ENCODE data around the gene NOL8. TPM values are rescaled to one million over a fixed set of nuclear protein-coding genes. Genes with fewer than 3 reads are reported as not detected.

Gene NOL8
- total RNA-seq, 1 donor from 2014 or later = 33.9 TPM

DNA sequence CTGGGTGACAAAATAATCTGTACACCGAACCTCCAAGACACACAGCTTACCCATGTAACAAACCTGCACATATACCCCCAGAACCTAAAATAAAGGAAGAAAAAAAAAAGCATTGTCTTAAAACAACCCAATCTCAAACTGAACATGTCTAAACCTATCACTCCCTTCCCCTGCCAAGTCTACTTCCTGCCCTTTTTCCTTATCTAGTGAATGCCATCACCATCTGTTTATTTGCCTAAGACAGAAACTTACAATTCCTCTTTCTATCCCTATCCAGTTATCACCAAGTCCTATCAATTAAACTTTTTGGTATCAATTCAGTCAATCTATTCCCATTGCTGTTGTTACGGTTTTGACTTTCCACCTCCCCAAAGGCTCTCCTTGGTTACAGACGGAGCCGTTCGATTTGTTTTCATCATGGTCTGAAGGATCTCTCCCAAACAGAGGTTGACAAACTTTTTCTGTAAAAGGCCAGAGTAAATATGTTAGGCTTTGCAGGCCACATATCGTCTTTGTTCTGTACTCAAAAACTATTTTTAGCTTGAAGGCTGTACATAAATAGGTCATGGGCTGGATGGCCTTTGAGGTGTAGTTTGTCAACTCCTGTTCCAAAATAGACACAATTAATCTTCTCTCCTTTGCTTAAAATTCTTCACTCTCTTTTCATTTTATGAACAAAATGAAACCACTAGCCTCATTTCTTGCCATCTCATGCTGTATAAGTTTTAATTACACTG is 12.1 kb downstream of the NOL8 start:
- DNase-seq (ENCODE audit: low read depth) = no peak

DNA sequence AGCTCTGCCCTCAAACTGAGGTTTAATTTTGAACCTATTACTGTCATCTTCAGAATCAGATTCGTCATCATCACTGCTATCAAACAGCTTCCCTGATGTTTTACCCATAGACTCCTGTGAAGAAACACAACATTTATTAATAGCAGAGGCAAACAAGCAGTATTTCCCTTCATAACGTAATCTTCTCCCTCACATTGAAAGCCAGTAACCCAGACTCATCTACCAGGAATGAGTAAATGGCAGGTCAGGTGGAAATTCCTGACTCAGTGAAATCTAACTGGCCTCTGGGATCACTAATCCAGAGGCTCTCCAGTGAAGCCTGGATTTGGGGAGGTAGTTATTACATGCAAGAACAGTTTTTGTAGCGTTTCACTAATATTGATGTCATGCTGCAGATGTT is 14.6 kb downstream of the NOL8 start:
- DNase-seq (ENCODE audit: low read depth) = no peak

DNA sequence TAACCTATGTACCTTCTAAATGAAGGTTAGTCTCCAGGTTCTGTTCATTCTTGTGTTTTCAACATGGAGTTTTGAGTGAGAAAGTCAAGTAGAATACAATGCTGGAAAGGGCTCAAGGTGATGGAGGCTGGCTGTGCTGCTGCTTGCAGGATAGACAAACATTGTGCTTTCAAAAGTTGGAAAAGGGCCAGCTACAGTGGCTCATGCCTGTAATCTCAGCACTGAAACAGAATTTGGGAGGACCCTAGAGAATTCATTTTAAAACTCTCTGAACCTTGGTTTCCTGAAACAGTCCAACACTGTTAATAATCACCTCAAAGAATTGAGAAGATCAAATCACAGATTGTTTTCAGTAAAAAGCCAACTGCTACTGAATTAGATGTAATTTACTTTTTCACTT is 16.3 kb downstream of the NOL8 start:
- DNase-seq (ENCODE audit: low read depth) = no peak

DNA sequence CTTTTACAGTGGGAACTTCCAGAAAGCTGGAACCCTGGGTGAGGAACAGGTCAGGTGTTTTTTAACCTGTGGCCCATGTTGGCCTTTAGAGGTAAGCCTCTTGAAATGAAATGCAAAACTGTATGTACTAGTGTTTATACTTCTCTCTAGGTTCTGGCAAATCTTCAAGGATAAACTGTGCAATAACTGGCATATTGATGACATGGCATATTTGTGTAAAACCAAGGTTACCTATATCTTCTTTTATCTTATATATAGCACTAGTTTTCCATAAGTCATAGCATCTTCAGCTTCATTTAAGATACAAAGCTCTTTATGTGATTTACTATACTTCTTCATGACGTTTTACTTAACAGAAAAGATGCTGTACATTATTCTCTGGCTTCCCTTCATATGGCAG is 24.2 kb downstream of the NOL8 start:
- no peak for DNase-seq (ENCODE audit: low read depth)

DNA sequence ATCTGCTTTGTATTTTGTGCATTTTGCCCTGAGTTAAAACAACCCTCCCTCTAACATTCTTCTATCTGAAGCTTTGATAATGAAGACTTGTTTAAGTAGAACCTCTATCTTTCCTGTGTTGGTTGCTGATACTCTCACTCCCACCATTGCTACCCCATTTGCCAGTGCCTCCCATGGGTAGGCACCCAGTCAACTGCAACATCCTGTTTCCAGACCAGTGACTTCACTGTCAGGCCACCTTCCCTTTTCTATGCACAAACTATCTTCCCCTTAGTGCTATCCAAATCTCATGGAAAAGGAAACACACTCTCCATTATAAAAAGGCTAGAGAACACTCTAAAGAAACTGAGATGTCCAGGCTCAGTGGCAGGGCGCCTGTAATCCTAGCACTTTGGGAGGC is 26.0 kb downstream of the NOL8 start:
- DNase-seq (ENCODE audit: low read depth) = no peak

DNA sequence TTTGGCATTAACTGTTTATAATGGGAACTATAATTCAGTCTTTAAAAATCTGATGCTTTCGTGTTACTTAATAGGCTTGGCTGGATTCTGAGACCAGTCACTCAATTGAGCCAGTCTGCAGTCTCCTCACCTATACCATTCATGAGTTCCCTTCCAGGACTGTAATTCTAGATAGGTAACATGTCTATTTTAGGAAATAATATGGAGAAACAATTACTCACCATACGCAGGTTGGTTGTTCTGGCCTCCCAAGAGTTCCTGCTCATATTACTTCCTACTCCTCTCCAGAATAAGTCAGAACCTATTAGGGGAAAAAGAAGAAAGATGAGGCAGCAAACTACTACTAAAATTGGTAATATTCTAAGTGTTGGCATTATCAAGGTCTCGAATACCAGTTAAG is 27.1 kb downstream of the NOL8 start:
- no peak for DNase-seq (ENCODE audit: low read depth)

DNA sequence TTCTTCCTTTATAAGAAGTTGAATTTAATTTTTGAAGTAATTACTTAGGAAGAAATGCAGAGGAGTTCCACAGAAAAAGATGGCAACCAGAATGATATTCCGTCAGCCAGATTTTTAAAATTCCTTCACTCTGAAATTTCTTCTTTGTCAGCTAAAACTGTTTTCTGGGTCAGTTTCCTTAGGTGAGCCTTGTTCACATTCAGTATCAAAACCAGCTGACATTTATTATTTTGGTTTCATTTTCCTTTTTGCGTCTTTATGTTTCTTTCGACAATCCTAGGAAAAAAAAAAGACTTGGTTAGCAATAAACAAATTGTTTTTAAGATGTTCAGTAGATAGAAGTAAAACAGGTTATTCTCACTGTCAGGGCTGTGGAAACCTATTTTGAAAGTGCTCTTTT is 27.5 kb downstream of the NOL8 start:
- no peak for DNase-seq (ENCODE audit: low read depth)

DNA sequence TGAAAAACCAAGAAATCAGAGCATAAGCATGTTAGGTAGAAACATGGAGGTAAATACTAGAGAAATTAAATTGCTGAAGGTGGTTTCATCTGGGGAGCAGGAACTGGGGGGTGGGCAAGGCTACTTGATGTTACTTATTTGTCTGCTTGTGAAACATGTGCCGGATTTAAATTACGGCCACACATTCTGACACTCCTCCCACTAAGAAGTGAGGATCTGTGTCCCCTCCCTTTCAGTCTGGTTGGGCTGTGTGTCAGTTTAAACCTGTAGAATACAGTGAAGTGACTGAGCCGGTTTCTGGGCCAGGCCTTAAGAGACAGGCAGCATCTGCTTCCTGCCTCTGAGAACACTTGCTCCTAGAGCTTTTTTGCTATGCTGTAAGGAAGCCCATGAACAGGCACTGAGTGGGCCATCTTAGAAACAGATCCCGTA is 29.3 kb downstream of the NOL8 start:
- DNase-seq (ENCODE audit: low read depth) = no peak

DNA sequence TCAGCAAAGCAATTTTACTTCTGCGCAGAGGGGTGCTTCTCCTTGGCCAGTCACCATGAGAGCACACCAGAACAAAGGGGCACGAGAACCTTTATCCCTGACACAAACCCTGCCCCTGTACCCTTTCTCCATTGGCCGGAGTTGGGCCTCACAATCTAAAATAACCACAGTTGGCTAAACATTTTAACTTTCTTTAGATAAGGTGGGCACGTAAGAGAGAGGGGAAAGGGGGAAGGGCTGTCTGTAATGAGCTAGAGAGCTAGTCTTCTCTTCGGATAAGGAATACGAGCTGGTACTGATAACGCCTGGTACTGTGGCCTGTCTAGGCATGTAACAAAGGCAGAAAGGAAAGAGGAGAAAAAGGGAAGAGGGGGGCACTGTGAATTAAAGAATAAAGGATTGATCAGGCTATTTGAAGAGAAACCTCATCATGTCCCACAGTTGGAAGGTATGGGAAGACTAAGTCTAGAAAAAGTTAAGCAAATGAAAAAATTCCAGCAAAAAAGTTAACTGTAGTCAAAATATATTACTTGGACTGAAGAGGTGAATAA is 29.8 kb downstream of the NOL8 start:
- no peak for DNase-seq (ENCODE audit: low read depth)

DNA sequence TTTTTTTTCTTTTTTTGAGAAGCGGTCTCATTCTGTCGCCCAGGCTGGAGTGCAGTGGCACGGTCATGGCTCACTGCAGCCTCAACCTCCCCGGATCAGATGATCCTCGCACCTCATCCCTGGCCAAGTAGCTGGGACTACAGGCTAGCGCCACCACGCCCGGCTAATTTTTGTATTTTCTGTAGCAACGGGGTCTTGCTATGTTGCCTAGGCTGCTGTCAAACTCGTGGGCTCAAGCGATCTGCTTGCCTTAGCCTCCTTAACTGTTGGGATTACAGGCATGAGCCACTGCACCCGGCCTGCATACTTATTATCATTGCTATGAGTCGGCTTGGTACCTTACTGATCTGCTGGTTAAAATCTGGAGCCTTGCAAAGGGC is 30.9 kb downstream of the NOL8 start:
- DNase-seq (ENCODE audit: low read depth) = peak; percentile 14

DNA sequence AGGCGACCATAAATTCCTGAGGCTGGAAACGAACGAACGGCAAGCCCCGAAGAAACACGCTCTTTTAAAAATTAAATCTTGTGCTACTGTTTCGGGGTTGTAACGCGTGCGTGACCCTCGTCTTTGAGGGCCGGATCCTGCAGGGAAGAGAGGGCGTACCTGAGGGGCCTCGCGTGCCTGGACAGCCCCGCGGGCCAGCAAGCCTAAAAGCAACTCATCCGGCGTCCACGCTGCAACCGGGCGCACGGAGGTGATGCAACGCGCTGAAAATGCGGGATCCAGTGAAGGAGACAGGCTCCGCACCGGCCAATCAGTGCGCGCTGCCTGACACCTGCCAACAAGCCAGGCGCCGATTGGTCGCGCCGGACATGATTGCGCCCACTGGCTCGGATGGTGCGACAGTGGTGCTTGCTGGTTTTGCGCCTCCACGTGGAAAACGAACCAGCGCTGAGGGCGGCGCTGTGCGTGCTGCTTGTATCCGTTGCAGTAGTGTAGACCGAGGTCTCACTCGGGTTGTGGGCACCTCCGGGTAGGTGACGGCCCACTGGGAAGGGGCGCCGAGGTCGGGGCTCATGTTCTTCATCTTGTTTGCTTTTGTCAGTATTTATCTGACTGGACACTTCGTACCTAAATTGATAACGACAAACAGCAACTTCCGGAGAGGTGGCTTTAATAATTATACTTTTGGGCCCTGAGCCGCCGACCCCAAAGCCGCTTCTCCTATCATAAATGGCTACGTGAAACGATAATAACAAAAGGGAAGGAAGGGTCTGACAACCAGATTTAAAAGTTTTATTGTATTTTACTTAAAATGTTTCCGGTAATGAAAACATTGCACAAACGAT is 31.5 kb downstream of the NOL8 start, which contains the start of gene IARS1:
Gene IARS1, minus strand, starts transcription at position 246 of the 845 bp plus-strand sequence. CDS start 4,278 bp downstream, outside the sequence.
- peak; percentile 92 for DNase-seq (ENCODE audit: low read depth)

DNA sequence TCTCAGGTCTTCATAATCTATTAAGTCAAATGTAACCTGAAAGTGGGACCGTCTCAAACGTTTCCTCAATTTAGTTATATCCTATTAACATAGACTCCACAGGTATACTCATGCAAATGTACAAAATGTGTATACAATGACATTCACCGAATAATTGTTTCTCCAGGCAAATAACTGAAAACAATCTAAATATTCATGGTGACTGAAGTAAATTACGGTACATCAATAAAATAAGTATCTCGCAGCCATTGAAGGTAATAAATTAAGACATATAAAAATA is 32.1 kb downstream of the NOL8 start:
- DNase-seq (ENCODE audit: low read depth) = no peak

DNA sequence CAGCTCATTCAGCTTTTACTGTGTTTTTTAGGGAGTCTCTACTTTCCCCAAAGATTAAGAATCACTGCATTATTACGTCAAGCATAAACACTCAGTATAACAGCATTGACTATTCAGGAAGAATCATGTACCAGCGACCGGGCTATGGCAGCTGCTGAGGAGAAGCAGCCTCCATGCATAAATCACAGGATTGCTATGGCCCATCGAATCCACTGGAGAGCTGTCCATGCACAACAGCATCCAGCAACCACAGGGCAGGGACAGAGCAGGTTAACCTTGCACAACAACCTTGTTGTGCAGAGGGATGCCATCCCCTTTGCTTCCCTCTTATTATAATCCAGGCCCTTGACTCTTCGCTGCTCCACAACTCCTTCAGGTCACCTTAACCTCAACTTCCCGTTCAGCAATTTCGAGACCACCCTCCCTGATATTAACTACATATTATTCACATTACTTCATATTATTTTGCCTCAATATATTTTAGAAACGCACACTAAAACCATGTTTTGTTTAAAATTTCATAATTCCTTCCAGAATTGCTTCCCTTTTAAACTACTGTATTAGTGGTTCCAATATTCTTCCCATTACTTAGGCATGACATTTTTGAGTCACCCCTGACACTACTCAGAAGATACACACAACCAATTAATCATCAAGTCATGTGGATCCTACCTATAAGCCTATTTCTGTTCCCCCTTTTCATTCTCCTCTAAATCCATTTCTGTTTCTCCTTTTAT is 32.6 kb downstream of the NOL8 start:
- DNase-seq (ENCODE audit: low read depth) = peak; percentile 26

DNA sequence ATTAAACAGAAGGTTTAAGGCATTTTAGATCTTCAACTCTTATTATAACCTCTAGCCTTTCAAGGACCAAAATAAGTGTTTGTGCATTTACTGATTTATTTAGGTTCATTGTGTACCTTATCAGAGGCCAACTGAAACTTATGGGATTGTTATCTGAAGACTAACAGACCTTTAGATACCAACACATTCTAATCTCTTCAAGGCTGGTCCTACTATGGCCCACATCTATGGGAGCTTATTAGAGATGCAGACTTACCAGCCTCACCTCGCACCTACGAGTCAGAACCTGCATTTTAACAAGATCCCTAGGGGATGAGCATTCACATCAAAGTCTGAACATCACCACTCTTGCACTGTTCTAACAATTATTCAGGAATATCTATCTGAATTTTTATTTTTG is 33.6 kb downstream of the NOL8 start:
- DNase-seq (ENCODE audit: low read depth) = no peak

DNA sequence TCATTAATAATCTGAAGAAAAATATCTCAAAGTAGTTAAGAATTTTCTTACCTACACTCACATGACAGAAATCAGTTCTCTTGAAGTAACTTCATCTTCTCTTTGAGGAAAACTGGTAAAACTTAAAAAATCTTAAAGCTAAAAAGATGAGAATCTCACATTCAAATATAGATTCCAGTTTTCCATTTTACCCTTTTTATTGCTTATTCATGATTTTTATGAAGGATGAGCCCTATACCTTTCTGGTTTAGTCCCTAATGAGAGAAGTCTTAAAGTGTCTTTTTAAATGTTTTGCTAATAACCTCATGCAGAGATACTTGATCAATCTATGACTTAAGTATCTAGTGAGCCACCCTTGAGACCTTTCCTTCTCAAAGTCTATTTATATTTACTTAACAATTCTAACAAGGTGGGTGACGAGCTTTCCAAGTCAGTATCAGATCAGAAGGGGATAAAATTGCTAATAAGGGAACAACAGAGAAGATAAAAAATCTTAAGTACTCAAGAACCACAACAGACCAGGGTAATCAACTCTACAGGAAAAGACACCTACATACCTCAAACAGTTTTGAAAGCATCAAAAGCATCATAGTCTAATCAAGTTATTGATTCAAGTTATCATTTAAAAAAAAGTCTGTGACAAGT is 34.2 kb downstream of the NOL8 start:
- no peak for DNase-seq (ENCODE audit: low read depth)

DNA sequence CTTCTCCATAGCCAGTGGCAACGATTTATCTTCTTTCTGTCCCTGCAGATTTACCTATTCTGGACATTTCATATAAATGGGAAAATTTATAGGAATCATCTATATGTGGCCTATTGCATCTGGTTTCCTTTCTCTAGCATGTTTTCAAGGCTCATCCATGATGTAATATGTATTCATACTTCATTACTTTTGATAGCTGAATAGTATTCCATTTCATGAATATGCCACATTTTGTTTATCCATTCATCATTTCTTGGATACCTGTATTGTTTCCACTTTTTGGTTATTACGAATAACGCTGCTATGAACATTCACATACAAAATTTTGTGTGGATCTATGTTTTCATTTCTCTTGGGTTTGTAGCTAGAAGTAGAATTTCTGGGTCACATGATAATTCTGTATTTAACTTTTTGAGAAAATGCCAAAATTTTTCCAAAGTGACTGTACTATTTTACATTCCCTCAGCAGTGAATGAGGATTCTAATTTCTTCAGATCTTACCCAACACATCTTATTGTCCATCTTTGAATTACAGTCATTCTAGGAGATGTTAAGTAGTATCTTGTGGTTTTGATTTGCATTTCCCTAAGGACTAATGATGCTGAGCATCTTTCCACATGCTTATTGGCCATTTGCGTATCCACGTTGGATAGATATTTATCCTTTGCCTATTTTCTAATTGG is 35.3 kb downstream of the NOL8 start:
- no peak for DNase-seq (ENCODE audit: low read depth)

DNA sequence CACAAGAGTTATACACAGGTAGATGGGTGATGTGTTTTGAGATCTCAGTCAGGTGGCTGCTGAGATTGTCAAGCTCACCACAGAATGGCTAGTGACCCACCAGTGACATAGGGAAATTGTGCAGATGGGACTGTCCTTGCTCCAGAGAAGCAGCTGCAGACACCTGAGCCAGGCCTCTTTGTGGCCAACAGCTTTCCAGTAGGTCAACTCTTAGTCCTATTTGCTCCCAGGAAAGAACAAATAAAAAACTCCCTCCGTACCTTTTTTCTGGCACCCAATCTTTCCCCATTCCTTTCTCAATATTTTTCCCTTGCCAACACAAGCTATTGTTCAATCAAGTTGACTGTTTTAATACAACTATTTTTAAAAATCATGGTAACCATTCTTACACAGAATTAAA is 45.8 kb downstream of the NOL8 start:
- no peak for DNase-seq (ENCODE audit: low read depth)

DNA sequence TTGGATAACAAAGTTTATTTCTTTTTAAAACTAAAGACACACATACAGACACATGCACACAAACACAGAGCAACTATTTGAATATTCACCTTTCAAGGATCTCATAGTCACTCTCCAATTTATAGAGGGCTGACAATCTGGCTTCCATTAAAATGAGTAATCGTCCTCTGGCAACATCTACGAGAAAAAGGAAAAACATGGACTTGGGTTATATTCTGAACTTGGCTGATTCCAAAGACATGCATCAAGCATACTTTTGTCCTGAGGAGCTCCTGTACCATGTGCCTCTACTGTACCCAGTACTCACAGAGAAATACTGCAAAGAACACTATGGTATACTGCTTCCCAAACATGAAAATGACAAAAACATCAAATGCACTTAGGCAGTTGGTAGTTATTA is 47.0 kb downstream of the NOL8 start:
- DNase-seq (ENCODE audit: low read depth) = no peak

DNA sequence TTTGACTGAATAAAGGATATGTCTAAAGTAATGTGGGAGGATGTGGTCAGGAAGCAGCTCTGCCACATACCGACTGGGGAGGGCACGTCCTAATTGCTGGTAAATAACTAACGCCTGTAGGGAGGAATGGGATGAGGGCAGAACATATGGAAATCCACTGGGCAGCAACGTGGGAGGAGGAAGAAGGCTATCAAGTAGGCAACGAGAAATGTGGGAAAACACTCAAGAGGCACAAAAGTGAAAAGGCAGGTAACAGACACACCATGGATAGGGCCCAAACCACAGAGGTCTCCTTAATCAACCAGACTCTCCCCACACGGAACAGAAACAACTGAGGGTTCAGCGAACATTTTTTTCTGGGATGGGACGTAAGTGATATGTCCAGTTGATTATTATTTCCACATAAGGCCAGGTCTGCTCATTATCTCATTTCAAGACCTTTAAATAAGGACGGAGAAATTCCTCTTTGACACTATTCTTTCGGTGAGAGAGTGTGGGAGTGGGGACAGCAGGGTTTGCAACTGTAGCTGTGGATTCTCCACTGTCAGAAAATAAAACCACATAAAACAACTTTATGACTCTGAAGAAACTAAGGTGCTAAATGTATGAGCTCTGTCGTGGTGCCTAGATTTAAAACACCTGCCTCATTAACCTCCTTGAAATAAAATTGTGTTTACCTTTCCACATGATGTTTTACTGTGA is 48.7 kb downstream of the NOL8 start:
- peak; percentile 35 for DNase-seq (ENCODE audit: low read depth)

DNA sequence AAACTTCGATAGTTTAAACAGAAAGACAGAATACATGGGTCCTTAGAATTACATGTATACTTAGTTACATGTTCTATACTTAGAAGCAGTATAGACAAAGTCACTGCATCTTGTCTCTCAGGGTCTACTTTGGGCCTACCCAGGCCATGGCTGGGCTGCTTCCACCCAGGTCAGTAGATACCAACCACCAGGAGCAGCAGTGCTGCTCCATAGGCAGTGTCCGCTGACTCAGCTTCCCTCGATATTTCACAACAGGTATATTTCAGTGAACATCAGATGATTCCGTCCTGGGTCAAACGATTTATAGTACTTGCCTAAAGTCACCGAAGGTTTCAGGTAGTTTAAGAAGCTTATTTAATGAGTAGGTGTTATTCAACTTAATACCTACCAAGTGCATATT is 49.6 kb downstream of the NOL8 start:
- DNase-seq (ENCODE audit: low read depth) = no peak

DNA sequence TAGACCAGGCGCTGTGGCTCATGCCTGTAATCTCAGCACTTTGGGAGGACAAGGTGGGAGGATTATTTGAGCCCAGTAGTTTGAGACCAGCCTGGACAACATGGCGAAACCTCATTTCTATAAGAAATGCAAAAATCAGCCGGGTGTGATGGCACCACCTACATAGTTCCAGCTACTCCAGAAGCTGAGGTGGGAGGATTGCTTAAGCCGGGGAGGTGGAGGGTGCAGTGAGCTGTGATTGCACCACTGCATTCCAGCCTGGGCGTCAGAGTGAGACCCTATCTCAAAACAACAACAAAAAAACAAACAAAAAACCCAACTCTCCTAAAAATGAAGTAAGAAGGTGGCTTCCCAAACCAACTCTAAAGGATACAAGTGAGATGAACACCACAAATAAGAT is 54.6 kb downstream of the NOL8 start:
- DNase-seq (ENCODE audit: low read depth) = peak; percentile 6

All from renal cortical epithelial cell (primary cell).